Skeletal muscle satellite cell (primary cell): ENCODE results near the gene GSTT4.
A peak's percentile ranks its signal among the peaks of the same experiment; 100 is the strongest.
"Not testable (repeated sequence)": the region's sequence is repeated elsewhere in the genome, so short reads cannot be mapped to it uniquely, and the experiment has no call there.

Source experiments
- H3K27me3 ChIP-seq: 2 replicates; pipeline ENCODE4 v1.7.0; 2013; ENCODE audit warnings: low read length; ENCODE audit not compliant: control insufficient read depth, insufficient read depth
- H3K36me3 ChIP-seq: 2 replicates; pipeline ENCODE4 v1.7.0; 2013; ENCODE audit warnings: mild to moderate bottlenecking, control low read depth, low read length; ENCODE audit not compliant: insufficient read depth
- H3K4me1 ChIP-seq: 2 replicates; pipeline ENCODE4 v1.7.0; 2013; ENCODE audit warnings: low read length; ENCODE audit not compliant: control insufficient read depth, insufficient read depth
- H3K4me2 ChIP-seq: 2 replicates; pipeline ENCODE4 v1.7.0; 2013; ENCODE audit warnings: mild to moderate bottlenecking, low read length
- H3K4me3 ChIP-seq: 2 replicates; pipeline ENCODE4 v1.7.0; 2013; ENCODE audit warnings: low read length
- H3K9ac ChIP-seq: 2 replicates; pipeline ENCODE4 v1.7.0; 2013; ENCODE audit warnings: mild to moderate bottlenecking, low read depth, low read length, moderate library complexity
- H3K9me3 ChIP-seq: replicated peaks from 2 replicates; pipeline ENCODE4 v1.7.0; 2013; ENCODE audit warnings: mild to moderate bottlenecking, control low read depth, low read length

GSTT4 gene

GRCh38 chr22:23986089-23986488 is 19.2 kb downstream of the GSTT4 start:
- not testable (repeated sequence) for H3K27me3 ChIP-seq, H3K4me2 ChIP-seq, H3K9ac ChIP-seq, H3K9me3 ChIP-seq, H3K36me3 ChIP-seq, H3K4me3 ChIP-seq, H3K4me1 ChIP-seq

GRCh38 chr22:23984430-23984829 is 20.8 kb downstream of the GSTT4 start:
- Histone ChIP-seq H3K4me3 (no peak overlapping the region), H3K9me3 (no peaks in the 10 kb centered on the region), H3K9ac (no peak overlapping the region), H3K4me1 (no peaks in the 10 kb centered on the region), H3K4me2 (no peak overlapping the region), H3K36me3 (no peaks in the 10 kb centered on the region), H3K27me3 (no peaks in the 10 kb centered on the region)

- not testable (repeated sequence) for H3K27me3 ChIP-seq, H3K36me3 ChIP-seq, H3K9ac ChIP-seq, H3K4me1 ChIP-seq, H3K9me3 ChIP-seq
- peak overlapping the region; percentile 30 for H3K4me3 ChIP-seq
- peak overlapping the region; percentile 44 for H3K4me2 ChIP-seq
Observed at GRCh38 chr22:23980567-23980966, 24.7 kb downstream of the GSTT4 start.

GRCh38 chr22:23979557-23980240 is 25.6 kb downstream of the GSTT4 start, which contains the start of gene GSTT2:
TSS of gene GSTT2 (plus strand) at chr22:23980134.
- Histone ChIP-seq H3K4me2 (peak within 1 kb of the TSS; percentile 44), H3K4me3 (peak within 1 kb of the TSS; percentile 30)
- not testable (repeated sequence) for H3K4me1 ChIP-seq, H3K9me3 ChIP-seq, H3K36me3 ChIP-seq, H3K27me3 ChIP-seq, H3K9ac ChIP-seq

- H3K4me1 ChIP-seq, H3K4me3 ChIP-seq, H3K36me3 ChIP-seq, H3K4me2 ChIP-seq, H3K27me3 ChIP-seq, H3K9me3 ChIP-seq, H3K9ac ChIP-seq: not testable (repeated sequence)
Observed at GRCh38 chr22:23977304-23977703, 27.9 kb downstream of the GSTT4 start.

- H3K9ac ChIP-seq, H3K9me3 ChIP-seq, H3K4me2 ChIP-seq, H3K4me1 ChIP-seq, H3K27me3 ChIP-seq, H3K4me3 ChIP-seq: not testable (repeated sequence)
- H3K36me3 ChIP-seq = peaks cover 19% of the 10 kb centered on the region
Observed at GRCh38 chr22:23974836-23975352, 30.4 kb downstream of the GSTT4 start.

- H3K27me3 ChIP-seq, H3K4me2 ChIP-seq, H3K9me3 ChIP-seq, H3K4me3 ChIP-seq, H3K9ac ChIP-seq, H3K4me1 ChIP-seq: not testable (repeated sequence)
- peaks cover 23% of the 10 kb centered on the region for H3K36me3 ChIP-seq
Observed at GRCh38 chr22:23974345-23974744, 30.9 kb downstream of the GSTT4 start, which contains the start of gene DDT. TSS of gene DDT (minus strand) at chr22:23974441. CDS start at chr22:23974414, 27 bp downstream.

- H3K9me3 ChIP-seq, H3K4me2 ChIP-seq, H3K9ac ChIP-seq, H3K4me1 ChIP-seq, H3K4me3 ChIP-seq, H3K27me3 ChIP-seq: not testable (repeated sequence)
- H3K36me3 ChIP-seq = peaks cover 23% of the 10 kb centered on the region
Observed at GRCh38 chr22:23971927-23972326, 33.3 kb downstream of the GSTT4 start.

GRCh38 chr22:23970816-23971486 is 34.3 kb downstream of the GSTT4 start:
- Histone ChIP-seq H3K9me3 (no peaks in the 10 kb centered on the region), H3K4me1 (no peaks in the 10 kb centered on the region), H3K27me3 (no peaks in the 10 kb centered on the region), H3K4me3 (no peak overlapping the region), H3K36me3 (peaks cover 23% of the 10 kb centered on the region), H3K4me2 (no peak overlapping the region), H3K9ac (no peak overlapping the region)

- Histone ChIP-seq H3K9ac (no peak overlapping the region), H3K4me2 (no peak overlapping the region), H3K4me1 (no peaks in the 10 kb centered on the region), H3K27me3 (no peaks in the 10 kb centered on the region), H3K4me3 (no peak overlapping the region), H3K36me3 (peaks cover 23% of the 10 kb centered on the region), H3K9me3 (no peaks in the 10 kb centered on the region)
Observed at GRCh38 chr22:23970201-23970641, 35.0 kb downstream of the GSTT4 start.

- Histone ChIP-seq H3K9ac (no peak overlapping the region), H3K4me1 (no peaks in the 10 kb centered on the region), H3K4me3 (no peak overlapping the region), H3K4me2 (no peak overlapping the region), H3K9me3 (no peaks in the 10 kb centered on the region), H3K36me3 (peaks cover 23% of the 10 kb centered on the region), H3K27me3 (no peaks in the 10 kb centered on the region)
Observed at GRCh38 chr22:23969071-23969470, 36.2 kb downstream of the GSTT4 start.

- H3K4me1 ChIP-seq, H3K4me3 ChIP-seq, H3K4me2 ChIP-seq, H3K9ac ChIP-seq, H3K27me3 ChIP-seq, H3K9me3 ChIP-seq: not testable (repeated sequence)
- H3K36me3 ChIP-seq = peaks cover 20% of the 10 kb centered on the region
Observed at GRCh38 chr22:23966568-23966967, 38.7 kb downstream of the GSTT4 start, which contains the start of gene DDTL. TSS of gene DDTL (plus strand) at chr22:23966888. CDS start at chr22:23966915, 27 bp downstream.
